ENCODE data around the gene MED12L.
"Not testable (repeated sequence)": the region's sequence is repeated elsewhere in the genome, so short reads cannot be mapped to it uniquely, and the experiment has no call there.

Gene MED12L

GRCh38 chr3:151142929-151143328, 57.5 kb downstream of the MED12L start:
- DNase-seq = no peak

GRCh38 chr3:151144016-151144415, 58.6 kb downstream of the MED12L start:
- no peak for DNase-seq

- no peak for DNase-seq
Observed at GRCh38 chr3:151144760-151145159, 59.3 kb downstream of the MED12L start.

- DNase-seq = no peak
Observed at GRCh38 chr3:151145713-151146070, 60.2 kb downstream of the MED12L start.

- peak; percentile 62 for DNase-seq
Observed at GRCh38 chr3:151146071-151146730, 60.7 kb downstream of the MED12L start.

GRCh38 chr3:151146731-151147091, 61.2 kb downstream of the MED12L start:
- DNase-seq = no peak

GRCh38 chr3:151147299-151147698, 61.8 kb downstream of the MED12L start:
- DNase-seq = no peak

GRCh38 chr3:151152455-151153079, 67.1 kb downstream of the MED12L start:
- DNase-seq = no peak

- no peak for DNase-seq
Observed at GRCh38 chr3:151154566-151154965, 69.1 kb downstream of the MED12L start.

GRCh38 chr3:151155409-151156128, 70.1 kb downstream of the MED12L start:
- no peak for DNase-seq

GRCh38 chr3:151156618-151157216, 71.3 kb downstream of the MED12L start:
- peak; percentile 55 for DNase-seq

- DNase-seq = no peak
Observed at GRCh38 chr3:151159806-151160205, 74.3 kb downstream of the MED12L start.

- DNase-seq = no peak
Observed at GRCh38 chr3:151165226-151165625, 79.8 kb downstream of the MED12L start.

- DNase-seq = no peak
Observed at GRCh38 chr3:151166161-151166560, 80.7 kb downstream of the MED12L start.

GRCh38 chr3:151168269-151169094, 83.0 kb downstream of the MED12L start:
- DNase-seq = peak; percentile 51

- DNase-seq = peak; percentile 67
Observed at GRCh38 chr3:151169262-151169947, 83.9 kb downstream of the MED12L start.

GRCh38 chr3:151169948-151170679, 84.7 kb downstream of the MED12L start:
- DNase-seq = not testable (repeated sequence)

- DNase-seq = peak; percentile 63
Observed at GRCh38 chr3:151171145-151171757, 85.8 kb downstream of the MED12L start.

- DNase-seq = no peak
Observed at GRCh38 chr3:151174351-151174750, 88.9 kb downstream of the MED12L start.

- no peak for DNase-seq
Observed at GRCh38 chr3:151175952-151176351, 90.5 kb downstream of the MED12L start.

- no peak for DNase-seq
Observed at GRCh38 chr3:151178208-151178845, 92.9 kb downstream of the MED12L start.
